ENCODE measurements around the gene OR5A2.

Gene OR5A2

DNA sequence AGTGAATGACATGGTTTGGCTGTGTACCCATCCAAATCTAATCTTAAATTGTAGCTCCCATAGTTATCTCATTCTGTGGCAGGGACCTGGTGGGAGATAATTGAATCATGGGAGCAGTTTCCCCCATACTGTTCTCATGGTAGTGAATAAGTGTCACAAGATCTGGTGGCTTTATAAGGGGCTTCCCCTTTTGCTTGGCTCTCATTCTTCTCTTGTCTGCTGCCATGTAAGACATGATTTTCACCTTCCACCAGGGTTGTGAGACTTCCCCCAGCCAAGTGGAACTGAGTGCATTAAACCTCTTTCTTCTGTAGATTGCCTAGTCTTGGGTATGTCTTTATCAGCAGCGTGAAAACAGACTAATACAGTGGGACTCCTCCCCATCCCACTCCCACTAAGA is 11.1 kb downstream of the OR5A2 start:
- H3K36me3 ChIP-seq: no peaks in the 10 kb centered on the region
- no peak overlapping the region for H3K27ac ChIP-seq
- no peak overlapping the region for H3K4me3 ChIP-seq (ENCODE audit: low read depth, low read length)
- no peaks in the 10 kb centered on the region for H3K9me3 ChIP-seq (ENCODE audit: severe bottlenecking)
- TF ChIP-seq, protein P1, sequence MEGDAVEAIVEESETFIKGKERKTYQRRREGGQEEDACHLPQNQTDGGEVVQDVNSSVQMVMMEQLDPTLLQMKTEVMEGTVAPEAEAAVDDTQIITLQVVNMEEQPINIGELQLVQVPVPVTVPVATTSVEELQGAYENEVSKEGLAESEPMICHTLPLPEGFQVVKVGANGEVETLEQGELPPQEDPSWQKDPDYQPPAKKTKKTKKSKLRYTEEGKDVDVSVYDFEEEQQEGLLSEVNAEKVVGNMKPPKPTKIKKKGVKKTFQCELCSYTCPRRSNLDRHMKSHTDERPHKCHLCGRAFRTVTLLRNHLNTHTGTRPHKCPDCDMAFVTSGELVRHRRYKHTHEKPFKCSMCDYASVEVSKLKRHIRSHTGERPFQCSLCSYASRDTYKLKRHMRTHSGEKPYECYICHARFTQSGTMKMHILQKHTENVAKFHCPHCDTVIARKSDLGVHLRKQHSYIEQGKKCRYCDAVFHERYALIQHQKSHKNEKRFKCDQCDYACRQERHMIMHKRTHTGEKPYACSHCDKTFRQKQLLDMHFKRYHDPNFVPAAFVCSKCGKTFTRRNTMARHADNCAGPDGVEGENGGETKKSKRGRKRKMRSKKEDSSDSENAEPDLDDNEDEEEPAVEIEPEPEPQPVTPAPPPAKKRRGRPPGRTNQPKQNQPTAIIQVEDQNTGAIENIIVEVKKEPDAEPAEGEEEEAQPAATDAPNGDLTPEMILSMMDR (IDR thresholded peaks at IDR 0.05; ENCODE audit: low read depth, low read length): no peak
- no peak for DNase-seq
- H3K27me3 ChIP-seq (ENCODE audit: insufficient read depth, low read depth, severe bottlenecking): peaks cover 12% of the 10 kb centered on the region

DNA sequence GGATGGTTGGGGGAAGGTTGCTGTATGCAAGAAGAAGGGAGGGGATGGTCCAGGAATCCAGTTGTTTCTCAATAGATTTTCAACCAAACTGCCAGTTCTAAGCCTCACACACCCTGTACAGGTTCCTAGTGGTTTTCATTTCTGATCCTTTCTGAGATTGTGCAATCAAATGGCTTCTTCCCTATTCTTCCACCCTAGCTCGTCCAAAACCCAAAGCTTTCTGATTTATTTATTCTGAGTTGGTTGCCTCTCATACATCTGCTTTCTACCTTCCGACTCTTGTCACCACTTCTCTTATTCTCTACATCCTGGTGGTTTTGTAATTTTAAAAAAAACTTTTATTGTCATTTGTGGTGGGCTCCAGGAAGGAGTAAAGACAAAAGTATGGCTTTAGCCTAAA is 12.6 kb downstream of the OR5A2 start:
- TF ChIP-seq, protein P1 (IDR thresholded peaks at IDR 0.05; ENCODE audit: low read depth, low read length): no peak
- no peak overlapping the region for H3K27ac ChIP-seq
- no peak overlapping the region for H3K4me3 ChIP-seq (ENCODE audit: low read depth, low read length)
- no peaks in the 10 kb centered on the region for H3K9me3 ChIP-seq (ENCODE audit: severe bottlenecking)
- no peaks in the 10 kb centered on the region for H3K36me3 ChIP-seq
- peaks cover 21% of the 10 kb centered on the region for H3K27me3 ChIP-seq (ENCODE audit: insufficient read depth, low read depth, severe bottlenecking)
- DNase-seq: no peak

DNA sequence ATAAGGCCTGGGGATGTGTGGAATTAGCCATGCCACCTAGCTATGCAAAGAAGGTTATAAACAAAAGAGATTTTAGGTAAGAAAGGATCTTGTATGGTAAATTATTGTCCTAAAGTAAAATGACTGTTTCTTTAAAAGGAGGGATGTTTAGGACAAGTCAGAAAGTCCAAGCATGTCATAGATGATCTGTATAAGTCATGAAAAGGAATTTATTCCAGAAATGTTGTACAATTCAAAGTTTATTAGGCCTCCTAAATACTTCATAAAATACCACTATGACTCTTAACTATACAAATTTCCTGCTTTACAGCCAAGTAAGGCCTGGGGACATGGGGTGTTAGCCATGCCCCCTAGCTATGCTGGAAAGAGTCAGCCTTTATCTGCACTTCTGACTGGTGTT is 22.7 kb downstream of the OR5A2 start:
- Histone ChIP-seq H3K4me3 (ENCODE audit: low read depth, low read length) (no peak overlapping the region), H3K36me3 (no peaks in the 10 kb centered on the region), H3K27me3 (ENCODE audit: insufficient read depth, low read depth, severe bottlenecking) (peaks cover 6% of the 10 kb centered on the region), H3K9me3 (ENCODE audit: severe bottlenecking) (peaks cover 13% of the 10 kb centered on the region), H3K27ac (no peak overlapping the region)
- TF ChIP-seq, protein P1 (IDR thresholded peaks at IDR 0.05; ENCODE audit: low read depth, low read length): no peak
- DNase-seq: no peak

DNA sequence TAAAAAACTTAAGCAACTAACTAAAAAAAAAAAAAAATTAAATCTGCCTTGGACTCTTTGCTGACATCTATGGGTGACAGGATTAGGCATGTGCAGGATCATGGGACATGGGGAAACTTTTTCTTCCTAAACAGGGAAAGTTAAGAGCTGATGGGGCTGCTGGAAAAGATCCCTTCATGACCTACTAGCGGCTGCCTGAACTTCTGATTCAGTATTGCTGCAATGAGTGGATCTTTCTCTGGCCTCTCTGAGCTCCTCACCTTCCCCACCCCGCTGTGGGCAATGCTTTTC is 25.0 kb downstream of the OR5A2 start:
- Histone ChIP-seq H3K4me3 (ENCODE audit: low read depth, low read length) (no peak overlapping the region), H3K27me3 (ENCODE audit: insufficient read depth, low read depth, severe bottlenecking) (peaks cover 22% of the 10 kb centered on the region), H3K27ac (no peak overlapping the region), H3K9me3 (ENCODE audit: severe bottlenecking) (peaks cover 13% of the 10 kb centered on the region), H3K36me3 (no peaks in the 10 kb centered on the region)
- DNase-seq: no peak
- TF ChIP-seq, protein P1 (IDR thresholded peaks at IDR 0.05; ENCODE audit: low read depth, low read length): no peak

DNA sequence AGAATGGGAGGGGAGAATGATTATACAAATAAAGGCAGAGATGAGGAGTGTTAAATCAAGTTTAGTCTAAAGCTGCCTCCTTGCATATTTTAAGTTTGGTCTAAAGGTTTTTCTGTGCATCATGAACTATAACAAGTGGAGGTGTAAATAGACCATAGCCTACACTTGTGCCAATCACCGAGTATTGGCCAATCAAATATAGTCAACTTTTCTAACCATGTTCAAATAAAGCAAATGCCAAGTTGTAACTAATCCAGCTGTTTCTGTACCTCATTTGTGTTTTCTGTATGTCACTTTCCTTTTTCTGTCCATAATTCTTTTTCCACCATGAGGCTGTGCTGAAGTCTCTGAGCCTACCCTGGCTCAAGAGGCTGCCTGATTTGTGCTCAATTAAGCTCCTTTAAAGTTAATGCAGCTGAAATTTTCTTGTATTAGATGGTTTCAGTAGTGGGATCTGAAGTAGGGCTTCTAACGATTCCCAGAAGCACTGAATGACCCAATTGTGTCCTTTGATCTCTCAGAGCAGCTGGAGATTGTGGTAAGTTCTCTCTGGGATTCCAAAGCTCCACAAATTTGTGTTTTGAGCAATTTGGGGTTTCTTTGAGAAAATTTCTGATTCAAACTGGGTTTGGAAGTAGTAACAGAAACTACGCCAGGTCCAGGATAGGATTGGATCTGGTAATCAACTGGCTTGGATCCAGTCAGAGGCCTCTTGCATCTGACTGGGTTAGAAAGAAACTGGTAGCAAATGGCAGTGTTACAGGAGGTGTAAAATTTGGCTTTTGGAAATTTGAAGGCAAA is 25.6 kb downstream of the OR5A2 start:
- Histone ChIP-seq H3K27me3 (ENCODE audit: insufficient read depth, low read depth, severe bottlenecking) (peaks cover 25% of the 10 kb centered on the region), H3K36me3 (no peaks in the 10 kb centered on the region), H3K9me3 (ENCODE audit: severe bottlenecking) (peaks cover 13% of the 10 kb centered on the region), H3K27ac (no peak overlapping the region), H3K4me3 (ENCODE audit: low read depth, low read length) (no peak overlapping the region)
- DNase-seq: no peak
- TF ChIP-seq, protein P1 (IDR thresholded peaks at IDR 0.05; ENCODE audit: low read depth, low read length): no peak

DNA sequence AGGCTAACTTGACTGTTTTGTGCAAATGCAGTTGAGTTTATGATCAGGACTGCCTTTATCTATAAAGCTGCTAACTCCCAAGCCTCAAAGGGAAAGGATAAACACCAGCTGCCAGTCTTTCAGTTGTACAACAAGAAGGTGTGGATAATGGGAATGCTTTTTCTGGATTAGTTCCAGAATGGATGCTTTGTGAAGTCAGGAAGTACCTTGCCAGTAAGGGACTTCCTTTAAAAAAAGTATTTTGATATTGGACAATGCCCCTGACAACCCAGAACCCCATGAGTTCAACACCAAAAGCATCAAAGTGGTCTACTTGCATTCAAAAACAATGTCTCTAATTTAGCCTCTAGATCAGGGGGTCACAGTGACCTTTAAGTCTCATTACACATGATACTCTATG is 32.0 kb downstream of the OR5A2 start:
- H3K9me3 ChIP-seq (ENCODE audit: severe bottlenecking): no peaks in the 10 kb centered on the region
- no peak overlapping the region for H3K4me3 ChIP-seq (ENCODE audit: low read depth, low read length)
- DNase-seq: no peak
- H3K27me3 ChIP-seq (ENCODE audit: insufficient read depth, low read depth, severe bottlenecking): peaks cover 30% of the 10 kb centered on the region
- TF ChIP-seq, protein P1 (IDR thresholded peaks at IDR 0.05; ENCODE audit: low read depth, low read length): no peak
- no peak overlapping the region for H3K27ac ChIP-seq
- no peaks in the 10 kb centered on the region for H3K36me3 ChIP-seq

Data from WERI-Rb-1 (cell line).